HepG2 (cell line): ENCODE measurements around the gene OARD1. TPM values are rescaled to one million over a fixed set of nuclear protein-coding genes. Genes with fewer than 3 reads are reported as not detected.
A peak's percentile ranks its signal among the peaks of the same experiment; 100 is the strongest.

Experiments used
- ATAC-seq: fragments of 200-7000 bp; cut with Tn5 transposase; 3 replicates; pipeline ENCODE4 v1.9.1; 2020; ENCODE audit warnings: mild to moderate bottlenecking, moderate library complexity
- BruUV-seq: library from RNA; stranded (reverse); fragments of 400-500 nt; replicated peaks from 2 replicates; lab custom pipeline; 2021; lab: Mats Ljungman, UMichigan
- CTCF ChIA-PET: fragments of 300-600 bp; formaldehyde crosslinking; extraction: SDS; loops from one replicate; lab custom pipeline; 2021; ENCODE audit warnings: low total read pairs, inconsistent platforms, low intra/inter-chr PET ratio; lab: Yijun Ruan, JAX
- POLR2A ChIA-PET: fragments of 350-600 bp; sonication (Branson Sonifier 250); formaldehyde crosslinking; loops from one replicate; lab custom pipeline; 2020; ENCODE audit warnings: antibody characterized with exemption, inconsistent platforms; lab: Yijun Ruan, JAX
- DNase-seq: peaks from one replicate; pipeline ENCODE4 v3.0.0-alpha.2; 2015; ENCODE audit warnings: low spot score
- FAIRE-seq: peaks from 3 replicates; lab custom pipeline; 2011; peaks lifted over from hg19 to GRCh38; lab: Jason Lieb, UNC
- H2AFZ ChIP-seq: one replicate; pipeline ENCODE4 v1.6.1; 2011; ENCODE audit warnings: low read length, inconsistent platforms
- H3K27ac ChIP-seq: fragments of 300-600 bp; 3 replicates; pipeline ENCODE4 v1.8.0; 2011; ENCODE audit warnings: mixed run types, mild to moderate bottlenecking, mixed read lengths, low read length, inconsistent platforms; ENCODE audit not compliant: insufficient read depth; ENCODE audit errors: extremely low read length
- H3K27me3 ChIP-seq, 2 experiments: fragments of 200-600 bp in 1 of 2; 2 replicates in 1 of 2; 3 replicates in 1 of 2; pipeline versions ENCODE4 v1.6.0 to v1.8.0; 2011; ENCODE audit warnings: low read length in 2 of 2, mild to moderate bottlenecking in 2 of 2, moderate library complexity in 2 of 2, inconsistent platforms in 1 of 2; ENCODE audit not compliant: insufficient read depth in 2 of 2, control insufficient read depth in 1 of 2
- H3K36me3 ChIP-seq, 2 experiments: fragments of 200-600 bp in 1 of 2; replicated peaks in 1 of 2; 2 replicates in 1 of 2; 3 replicates in 1 of 2; pipeline versions ENCODE4 v1.5.1 to v1.8.0; 2011; ENCODE audit warnings: low read length in 2 of 2, inconsistent platforms in 1 of 2; ENCODE audit not compliant: insufficient read depth in 2 of 2, control insufficient read depth in 1 of 2
- H3K4me1 ChIP-seq: 2 replicates; pipeline ENCODE4 v1.5.1; 2012; ENCODE audit warnings: low read length, inconsistent platforms; ENCODE audit not compliant: insufficient read depth
- H3K4me2 ChIP-seq: 2 replicates; pipeline ENCODE4 v1.6.0; 2011; ENCODE audit warnings: low read depth, low read length, inconsistent platforms
- H3K4me3 ChIP-seq, 3 experiments: fragments of 200-600 bp in 1 of 3; sonication (generic), shearing (Covaris generic) in 1 of 3; replicated peaks in 1 of 3; 2 replicates each; pipeline ENCODE4 v1.5.1; 2011 to 2016; ENCODE audit warnings: low read length in 3 of 3, inconsistent platforms in 2 of 3, low read depth in 2 of 3, mild to moderate bottlenecking in 2 of 3, control low read depth in 1 of 3, mixed read lengths in 1 of 3; ENCODE audit not compliant: insufficient read depth in 1 of 3
- H3K79me2 ChIP-seq: one replicate; pipeline ENCODE4 v1.6.1; 2011; ENCODE audit warnings: low read length, inconsistent platforms; ENCODE audit not compliant: insufficient read depth
- H3K9ac ChIP-seq: 2 replicates; pipeline ENCODE4 v1.6.0; 2011; ENCODE audit warnings: mild to moderate bottlenecking, low read depth, low read length, inconsistent platforms; ENCODE audit not compliant: insufficient read depth
- H3K9me3 ChIP-seq: 2 replicates; pipeline ENCODE4 v1.5.1; 2012; ENCODE audit warnings: mild to moderate bottlenecking, low read length
- H4K20me1 ChIP-seq: 2 replicates; pipeline ENCODE4 v1.6.0; 2011; ENCODE audit warnings: inconsistent platforms, mild to moderate bottlenecking, low read length, moderate library complexity; ENCODE audit not compliant: insufficient read depth
- BATF2 ChIP-seq: sonication (generic); formaldehyde crosslinking; IDR thresholded peaks from 2 replicates; pipeline ENCODE4 v1.8.0; 2022; ENCODE audit warnings: mild to moderate bottlenecking, missing genetic modification reagents, moderate library complexity
- ETV6 ChIP-seq: sonication (generic); formaldehyde crosslinking; conservative IDR thresholded peaks from 2 replicates; pipeline ENCODE4 v1.4.0; 2020; ENCODE audit warnings: missing genetic modification reagents
- FOXA1 ChIP-seq, 2 experiments: fragments of 450-650 bp in 1 of 2; sonication (generic) in 1 of 2; formaldehyde crosslinking in 1 of 2; IDR thresholded peaks; 2 replicates each; pipeline versions ENCODE4 v1.4.0 to v1.6.1; 2016 to 2020; ENCODE audit warnings: missing genetic modification reagents in 1 of 2
- GPN1 ChIP-seq: sonication (generic); formaldehyde crosslinking; IDR thresholded peaks from 2 replicates; pipeline ENCODE4 v1.5.1; 2020; ENCODE audit warnings: missing genetic modification reagents, borderline replicate concordance
- IRX3 ChIP-seq: sonication (generic); formaldehyde crosslinking; IDR thresholded peaks from 2 replicates; pipeline ENCODE4 v1.8.1; 2023; ENCODE audit warnings: mild to moderate bottlenecking, low read depth, missing genetic modification reagents, borderline replicate concordance
- JUN ChIP-seq: sonication (generic); formaldehyde crosslinking; IDR thresholded peaks from 2 replicates; pipeline ENCODE4 v1.4.0; 2020; ENCODE audit warnings: mild to moderate bottlenecking, missing genetic modification reagents
- PAXIP1 ChIP-seq: sonication (generic); formaldehyde crosslinking; conservative IDR thresholded peaks from 2 replicates; pipeline ENCODE4 v1.4.0; 2020; ENCODE audit warnings: mild to moderate bottlenecking, missing genetic modification reagents, moderate library complexity
- PBX2 ChIP-seq: IDR thresholded peaks from 2 replicates; pipeline ENCODE4 v1.6.1; 2016; ENCODE audit warnings: control low read depth
- RFX3 ChIP-seq: IDR thresholded peaks from 2 replicates; pipeline ENCODE4 v1.6.1; 2016; ENCODE audit warnings: missing biosample characterization, missing genetic modification reagents
- SMAD3 ChIP-seq: sonication (generic); formaldehyde crosslinking; IDR thresholded peaks from 2 replicates; pipeline ENCODE4 v1.4.0; 2020; ENCODE audit warnings: missing genetic modification reagents
- TOE1 ChIP-seq: sonication (generic); formaldehyde crosslinking; IDR thresholded peaks from 2 replicates; pipeline ENCODE4 v1.4.0; 2020; ENCODE audit warnings: mild to moderate bottlenecking, missing genetic modification reagents
- ZBTB25 ChIP-seq: IDR thresholded peaks from 2 replicates; pipeline ENCODE4 v1.6.1; 2018; ENCODE audit warnings: missing genetic modification reagents
- ZNF317 ChIP-seq: sonication (generic); formaldehyde crosslinking; IDR thresholded peaks from 2 replicates; pipeline ENCODE4 v1.5.0; 2020; ENCODE audit warnings: mild to moderate bottlenecking, missing genetic modification reagents
- ZNF460 ChIP-seq: sonication (generic); formaldehyde crosslinking; IDR thresholded peaks from 2 replicates; pipeline ENCODE4 v1.5.1; 2020; ENCODE audit warnings: missing genetic modification reagents, mild to moderate bottlenecking, borderline replicate concordance
- ZNF563 ChIP-seq: sonication (generic); formaldehyde crosslinking; IDR thresholded peaks from 2 replicates; pipeline ENCODE4 v1.8.0; 2022; ENCODE audit warnings: mild to moderate bottlenecking, moderate library complexity, missing genetic modification reagents
- WGBS: methylation state at CpG from one replicate; pipeline ENCODE4 v1.1.6; 2017; ENCODE audit warnings: low lambda C conversion rate; 5-methylcytosine and 5-hydroxymethylcytosine counted together
- in situ Hi-C: cut with HindIII; loops from 2 replicates; pipeline ENCODE4 v1.10.0; 2017; ENCODE audit warnings: low pct_unique_long_range_greater_than_20kb; ENCODE audit not compliant: extremely low pct_ligation_motif_present
- intact Hi-C: fragments of 100-400 bp; cut with micrococcal nuclease; formaldehyde crosslinking; loops from one replicate; pipeline ENCODE4 v1.10.0; 2022; ENCODE audit not compliant: unreplicated experiment
- polyA plus RNA-seq, 8 experiments: library from polyadenylated mRNA; depleted of rRNA in 3 of 8; stranded (reverse) in 7 of 8; unstranded in 1 of 8; fragments of >200 nt; fragmentation: Illumina TruSeq in 4 of 8; extraction: Trizol in 4 of 8; gene quantifications; 2 replicates each; pipeline versions ENCODE4 v1.2.1 to v1.2.3, GENCODE V29; 2011 to 2016; ENCODE audit warnings: low read depth in 4 of 8, missing spikeins in 1 of 8, mixed read lengths in 1 of 8; ENCODE audit not compliant: insufficient read depth in 1 of 8
- total RNA-seq, 5 experiments: library from RNA; depleted of rRNA; stranded (reverse); fragments of >200 nt; fragmentation: Illumina TruSeq; extraction: Trizol; gene quantifications; 2 replicates each; pipeline ENCODE4 v1.2.3, GENCODE V29; 2016; ENCODE audit warnings: low read depth in 1 of 5

The OARD1 gene
- total and polyA plus RNA-seq, 2 of the 13 experiments (the other 11 are each of a cell fraction or from before 2014, with no cell fraction given), result 18.4 to 49.0 TPM

DNA sequence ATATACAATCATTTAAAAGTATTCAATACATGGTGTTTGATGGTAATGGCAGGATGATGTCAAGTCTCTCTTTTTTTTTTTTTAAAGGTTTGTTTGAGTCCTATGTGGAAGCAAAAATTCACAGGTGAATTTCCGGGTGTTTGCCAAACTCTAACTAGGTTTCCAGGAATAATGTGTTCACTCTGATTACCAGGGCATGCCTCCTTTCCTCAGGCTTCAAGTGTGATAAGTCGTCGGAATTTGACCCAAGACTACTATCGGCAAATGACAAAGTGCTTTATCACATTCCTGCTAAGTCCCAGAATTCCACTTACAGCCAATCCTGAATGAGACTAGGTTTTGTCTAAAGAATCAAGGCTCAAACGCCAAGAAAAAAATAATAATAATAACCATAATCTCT, 7.3 kb downstream of the OARD1 start (continued):
- TF ChIP-seq ZNF460 (CRISPR knock-in tag), result no peak
- TF ChIP-seq JUN (CRISPR knock-in tag), result no peak
- TF ChIP-seq, all 625 proteins: peak for 6

- POLR2A ChIA-PET, result interaction anchor here (0.8 to 2.7 kb wide), 11 partner anchors 9 to 167 kb away, joined by 3 to 44 read pairs (median 8); partner anchors contain the start of genes APOBEC2, NFYA, OARD1 and TSPO2
- peak; percentile 27; the same call in 1 of the 2 replicates for TF ChIP-seq SMAD3 (CRISPR knock-in tag)
- TF ChIP-seq TOE1 (CRISPR knock-in tag), result no peak
- no peak for TF ChIP-seq ETV6 (CRISPR knock-in tag)
- peak; percentile 39; the same call in 1 of the 2 replicates for TF ChIP-seq ZNF317 (CRISPR knock-in tag)
- no peak for TF ChIP-seq FOXA1 (IDR thresholded peaks at IDR 0.05)
- TF ChIP-seq FOXA1 (CRISPR knock-in tag; IDR thresholded peaks at IDR 0.05), result peak; percentile 89
- peak; percentile 10; the same call in 1 of the 2 replicates for TF ChIP-seq RFX3 (CRISPR knock-in tag)
- no peak for TF ChIP-seq IRX3 (CRISPR knock-in tag)
- no peak for TF ChIP-seq BATF2
- no peak for TF ChIP-seq ZNF563 (CRISPR knock-in tag)
- 0 out of 2 replicates have a peak, but pooled peaks have one; percentile 37 for TF ChIP-seq ZBTB25
- no peak for TF ChIP-seq GPN1 (CRISPR knock-in tag)
- TF ChIP-seq PBX2, result no peak
- peak; percentile 56 for TF ChIP-seq PAXIP1 (CRISPR knock-in tag)
These were observed 8.3 kb downstream of the OARD1 start for GRCh38 chr6:41063884-41064285.

More at GRCh38 chr6:41063884-41064285, 8.3 kb downstream of the OARD1 start:
- Histone ChIP-seq H4K20me1 (no peaks in the 10 kb centered on the region), H3K9me3 (no peaks in the 10 kb centered on the region), H3K79me2 (no peaks in the 10 kb centered on the region), H3K4me3 (no peak overlapping the region; a peak in 1 of 6 replicates), H3K9ac (peak overlapping the region; percentile 28; the same call in 1 of the 2 replicates), H3K27ac (peak overlapping the region; percentile 75), H3K36me3 (peaks cover 6 to 20% of the 10 kb centered on the region in 2 experiments), H3K4me1 (peaks cover 59% of the 10 kb centered on the region), H2AFZ (no peak overlapping the region), H3K4me2 (peak overlapping the region; percentile 59), H3K27me3 (no peaks in the 10 kb centered on the region)
- intact Hi-C loops (loop anchor here (10.0 kb wide), 1 partner anchor 739 kb away; no protein-coding TSS in a partner anchor), in situ Hi-C loops (no loop called here)
- CTCF ChIA-PET, result interaction anchor here (4.1 to 5.3 kb wide), 3 partner anchors 25 to 57 kb away, joined by 25 to 56 read pairs (median 41); partner anchors contain the start of gene UNC5CL
- DNase-seq (peak; percentile 97), ATAC-seq (peak; percentile 86), FAIRE-seq (peak; percentile 92)
- WGBS, result 0% methylated on average over 2 of the region's 2 CpGs
- BruUV-seq, result no TSS peak
